HG03432 (cell line): Measurements from ENCODE around the gene ANXA7.
"Not testable (repeated sequence)": the region's sequence is repeated elsewhere in the genome, so short reads cannot be mapped to it uniquely, and the experiment has no call there.

Experiments
- ATAC-seq: cut with Tn5 transposase; IDR thresholded peaks from one replicate; pipeline ENCODE4 v1.9.1; 2021; ENCODE audit warnings: mild to moderate bottlenecking, moderate library complexity; ENCODE audit not compliant: unreplicated experiment

ANXA7 gene

DNA sequence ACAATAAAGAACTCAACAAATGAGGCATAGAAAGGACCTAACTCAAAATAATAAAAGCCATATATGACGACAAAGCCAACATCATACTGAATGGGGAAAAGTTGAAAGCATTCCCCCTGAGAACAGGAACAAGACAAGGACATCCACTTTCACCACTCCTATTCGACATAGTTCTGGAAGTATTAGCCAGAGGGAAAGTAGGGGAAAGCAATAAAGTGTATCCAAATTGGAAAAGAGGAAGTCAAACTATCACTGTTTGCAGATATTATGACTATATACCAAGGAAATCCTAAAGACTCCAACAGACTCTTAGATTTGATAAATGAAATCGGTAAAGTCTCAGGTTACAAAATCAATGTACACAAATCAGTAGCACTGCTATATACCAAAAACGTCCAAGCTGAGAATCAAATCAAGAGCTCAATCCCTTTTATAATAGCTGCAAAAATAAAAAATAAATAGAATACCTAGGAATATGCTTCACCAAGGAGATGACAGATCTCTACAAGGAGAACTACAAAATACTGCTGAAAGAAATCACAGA lies 4.8 kb downstream of the ANXA7 start:
- ATAC-seq = no peak

DNA sequence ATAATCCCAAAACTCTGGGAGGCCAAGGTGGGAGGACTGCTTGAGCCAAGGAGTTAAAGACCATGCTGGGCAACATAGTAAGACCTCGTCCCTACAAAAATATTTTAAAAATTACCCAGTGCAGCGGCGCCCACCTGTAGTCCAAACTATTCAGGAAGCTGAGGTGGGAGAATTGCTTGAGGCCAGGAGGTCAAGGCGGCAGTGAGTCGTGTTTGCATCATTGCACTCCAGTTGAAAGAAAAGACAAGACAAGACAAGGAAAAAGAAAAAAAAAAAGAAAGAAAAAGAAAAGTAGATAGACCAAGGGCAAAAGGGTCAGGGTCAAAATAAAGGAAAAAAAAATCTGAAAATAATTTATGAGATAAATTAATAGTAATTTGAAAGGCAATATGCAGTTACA lies 5.8 kb downstream of the ANXA7 start:
- no peak for ATAC-seq

DNA sequence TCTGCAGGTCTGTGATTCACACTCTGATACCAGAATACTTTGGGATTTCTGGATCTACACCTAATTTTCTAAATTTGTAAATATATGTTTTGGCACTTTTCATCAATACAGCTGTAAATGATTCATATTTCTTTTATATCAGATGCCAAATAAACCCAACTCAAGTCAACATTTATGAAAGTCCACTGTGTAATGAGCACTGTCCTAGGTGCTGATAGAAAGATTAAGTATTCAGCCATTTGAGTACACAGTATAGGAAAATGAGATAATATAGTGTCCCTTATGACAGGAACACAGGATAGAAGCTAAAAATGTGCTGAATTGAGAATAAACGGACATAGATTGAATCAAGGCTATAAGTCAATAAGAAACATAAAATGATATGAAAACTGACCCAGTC lies 6.4 kb downstream of the ANXA7 start:
- no peak for ATAC-seq

DNA sequence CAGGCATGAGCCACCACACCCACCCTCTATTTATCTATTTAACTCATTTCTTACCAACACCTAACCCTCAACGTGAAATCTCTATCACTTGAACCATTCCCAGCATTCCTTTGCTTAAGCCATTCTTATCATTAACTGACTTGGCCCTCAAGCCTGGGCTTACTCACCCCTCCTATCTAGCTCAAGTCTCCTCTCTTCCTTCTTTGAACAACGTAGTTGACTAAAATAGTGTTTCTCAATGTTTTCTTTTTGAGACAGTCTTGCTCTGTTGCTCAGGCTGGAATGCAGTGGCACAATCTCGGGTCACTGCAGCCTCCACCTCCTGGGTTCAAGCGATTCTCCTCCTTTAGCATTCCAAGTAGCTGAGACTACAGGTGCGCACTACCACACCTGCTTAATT lies 7.0 kb downstream of the ANXA7 start:
- no peak for ATAC-seq

DNA sequence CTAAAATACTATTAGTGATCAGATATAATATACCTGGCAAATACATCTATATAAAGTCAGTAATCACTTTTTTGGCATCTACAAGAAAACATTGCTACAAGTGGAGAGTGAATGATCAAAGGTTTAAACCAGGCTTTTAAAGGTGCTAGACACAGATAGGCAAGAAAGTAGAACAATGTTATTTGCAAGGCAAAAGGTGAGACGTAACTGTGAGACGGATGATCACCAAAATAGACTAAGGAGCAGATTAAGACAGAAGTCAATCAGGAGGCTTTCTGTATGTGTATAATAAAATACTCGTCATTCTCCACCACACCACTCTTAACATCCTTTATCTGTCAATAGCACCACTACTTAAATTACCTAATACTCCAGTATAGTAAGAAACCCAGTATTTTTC lies 8.3 kb downstream of the ANXA7 start:
- no peak for ATAC-seq

DNA sequence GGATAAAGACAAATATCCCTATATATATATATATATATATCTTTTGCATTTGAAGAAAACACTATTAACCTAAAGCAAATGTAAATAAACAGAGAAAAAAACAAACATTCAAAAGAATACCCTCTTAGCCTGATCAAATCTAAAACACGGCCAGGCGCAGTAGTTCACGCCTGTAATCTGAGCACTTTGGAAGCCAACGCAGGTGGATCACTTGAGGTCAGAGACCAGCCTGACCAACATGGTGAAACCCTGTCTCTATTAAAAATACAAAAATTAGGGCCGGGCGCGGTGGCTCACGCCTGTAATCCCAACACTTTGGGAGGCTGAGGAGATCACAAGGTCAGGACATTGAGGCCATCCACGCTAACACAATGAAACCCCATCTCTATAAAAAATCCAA lies 9.2 kb downstream of the ANXA7 start:
- ATAC-seq = no peak

DNA sequence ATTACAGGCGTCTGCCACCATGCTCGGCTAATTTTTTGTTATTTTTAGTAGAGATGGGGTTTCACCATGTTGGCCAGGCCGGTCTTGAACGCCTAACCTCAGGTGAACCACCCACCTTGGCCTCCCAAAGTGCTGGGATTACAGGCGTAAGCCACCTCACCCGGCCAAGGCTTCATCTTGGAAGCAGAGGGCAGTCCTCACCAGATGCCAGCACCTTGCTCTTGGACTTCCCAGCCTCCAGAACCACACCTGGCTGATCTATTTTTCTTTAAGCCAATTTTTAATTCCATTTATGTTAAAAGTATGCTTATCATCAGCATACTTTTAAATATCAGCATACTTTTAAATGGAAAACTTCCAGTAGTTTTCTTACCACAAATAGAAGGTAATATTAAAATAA lies 12.2 kb downstream of the ANXA7 start:
- ATAC-seq = no peak

DNA sequence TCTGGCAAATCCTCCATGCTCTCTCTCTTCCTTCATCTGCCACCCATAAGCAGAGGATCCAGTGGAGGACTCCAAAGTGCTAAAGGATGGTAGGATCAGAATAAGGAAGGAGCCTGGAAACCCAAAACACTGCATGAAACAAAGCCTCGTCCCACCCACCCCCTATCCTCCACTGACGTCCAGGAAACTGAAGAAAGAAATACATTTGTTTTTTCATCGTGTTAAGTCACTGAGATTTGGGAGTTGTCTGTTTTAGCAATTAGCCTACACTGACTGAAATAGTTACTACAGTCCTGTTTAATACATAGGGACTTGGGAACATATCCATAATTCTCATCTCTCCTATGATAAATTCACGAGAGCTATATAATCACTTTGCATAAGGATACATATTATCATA lies 14.8 kb downstream of the ANXA7 start:
- ATAC-seq = no peak

DNA sequence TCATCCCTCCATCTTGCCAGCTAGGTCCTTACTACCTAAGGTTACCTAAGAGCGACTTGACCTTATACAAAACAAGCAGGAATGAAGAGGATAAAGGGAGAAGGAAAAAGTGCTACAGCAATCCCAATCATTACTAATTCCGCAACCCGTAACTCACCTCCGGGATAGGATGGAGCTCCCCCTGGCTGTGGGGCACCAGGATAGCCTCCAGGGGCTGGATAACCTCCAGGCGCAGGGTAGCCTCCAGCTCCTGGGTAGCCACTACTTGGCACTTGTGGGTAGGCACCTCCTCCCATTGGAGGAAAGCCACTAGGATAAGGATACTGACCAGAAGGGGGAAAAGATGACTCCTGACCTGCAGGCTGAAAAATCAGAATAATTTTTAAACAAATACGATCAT lies 15.8 kb downstream of the ANXA7 start:
- ATAC-seq = no peak

DNA sequence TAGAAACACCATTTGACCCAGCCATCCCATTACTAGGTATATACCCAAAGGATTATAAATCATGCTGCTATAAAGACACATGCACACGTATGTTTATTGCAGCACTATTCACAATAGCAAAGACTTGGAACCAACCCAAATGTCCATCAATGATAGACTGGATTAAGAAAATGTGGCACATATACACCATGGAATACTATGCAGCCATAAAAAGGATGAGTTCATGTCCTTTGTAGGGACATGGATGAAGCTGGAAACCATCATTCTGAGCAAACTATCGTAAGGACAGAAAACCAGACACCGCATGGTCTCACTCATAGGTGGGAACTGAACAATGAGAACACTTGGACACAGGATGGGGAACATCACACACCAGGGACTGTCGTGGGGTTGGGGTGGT lies 19.5 kb downstream of the ANXA7 start:
- ATAC-seq = not testable (repeated sequence)

DNA sequence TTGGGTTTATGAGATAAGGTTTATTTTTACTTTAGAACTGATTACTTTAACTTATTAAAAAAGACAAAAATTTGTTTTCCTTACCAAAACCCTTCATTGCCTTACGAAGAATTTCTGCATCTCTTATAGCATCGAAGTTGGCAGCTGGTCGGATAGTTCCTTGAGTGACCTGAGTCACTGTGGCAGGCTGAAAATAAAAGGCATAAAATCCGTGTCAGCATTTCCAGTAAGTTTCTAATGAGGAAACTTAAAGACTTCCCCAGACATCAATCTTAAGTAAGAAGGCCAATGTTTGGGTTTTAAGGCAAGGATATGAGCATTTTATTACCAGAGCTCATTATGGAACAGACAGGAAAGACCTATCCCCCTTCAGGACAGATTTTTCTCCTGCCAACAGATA lies 25.6 kb downstream of the ANXA7 start:
- ATAC-seq = no peak

DNA sequence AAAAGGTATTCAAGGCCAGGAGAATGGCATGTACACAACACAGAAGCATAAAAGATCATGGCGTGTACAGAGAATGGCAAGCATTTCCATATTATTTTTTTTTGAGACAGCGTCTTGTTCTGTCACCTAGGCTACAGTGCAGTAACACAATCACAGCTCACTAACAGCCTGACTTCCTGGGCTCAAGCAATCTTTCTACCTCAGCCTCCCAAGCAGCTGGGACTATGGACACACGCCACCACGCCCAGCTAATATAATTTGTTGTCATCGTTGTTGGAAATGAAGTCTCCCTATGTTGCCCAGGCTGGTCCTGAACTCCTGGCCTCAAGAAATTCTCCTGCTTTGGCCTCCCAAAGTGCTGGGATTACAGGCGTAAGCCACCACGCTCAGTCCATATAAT lies 27.3 kb downstream of the ANXA7 start:
- ATAC-seq = no peak

DNA sequence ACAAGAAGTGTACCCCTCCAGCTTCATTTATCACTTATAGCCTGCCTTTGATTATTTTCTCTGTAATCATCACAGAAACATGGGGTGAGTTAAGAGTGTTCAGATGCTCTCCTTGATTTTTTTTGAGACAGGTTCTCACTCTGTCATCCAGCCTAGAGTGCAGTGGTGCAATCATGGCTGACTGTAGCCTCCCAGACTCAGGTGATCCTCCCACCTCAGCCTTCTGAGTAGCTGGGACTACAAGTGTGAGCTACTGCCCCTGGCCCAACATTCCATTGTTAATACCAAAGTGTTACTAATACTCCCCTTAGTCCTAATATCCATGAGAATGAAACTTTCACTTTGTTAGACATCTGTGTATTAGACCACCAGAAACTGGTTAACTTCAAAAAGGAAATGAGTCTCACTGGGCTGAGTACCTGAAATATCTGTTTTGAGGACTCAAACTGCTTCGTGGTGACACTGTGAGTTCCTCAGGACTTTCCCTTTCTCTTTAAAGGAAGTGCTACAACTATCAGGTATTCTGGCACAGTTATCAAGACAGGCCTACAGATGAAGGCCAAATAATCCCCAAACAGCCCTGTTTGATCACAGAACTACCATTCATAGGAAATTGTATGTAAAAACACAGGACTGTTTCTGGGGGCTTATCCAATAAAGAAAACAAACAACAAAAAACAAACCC lies 34.7 kb downstream of the ANXA7 start:
- no peak for ATAC-seq

DNA sequence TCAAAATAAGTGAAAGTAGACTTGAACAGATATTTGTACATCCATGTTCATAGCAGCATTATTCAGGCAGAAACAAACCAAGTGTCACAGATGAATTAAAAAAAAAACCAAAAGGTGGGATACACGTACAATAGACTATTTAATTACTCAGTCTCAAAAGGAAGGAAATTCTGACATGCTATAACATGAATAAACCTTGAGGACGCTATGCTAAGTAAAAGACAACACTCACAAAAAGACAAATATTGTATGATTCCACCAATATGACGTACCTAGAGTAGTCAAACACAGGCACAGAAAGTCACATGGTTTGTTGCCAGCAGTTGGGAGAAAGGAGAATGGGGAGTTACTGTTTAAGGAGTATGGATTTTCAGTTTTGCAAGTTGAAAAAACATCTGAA lies 37.2 kb downstream of the ANXA7 start:
- no peak for ATAC-seq

DNA sequence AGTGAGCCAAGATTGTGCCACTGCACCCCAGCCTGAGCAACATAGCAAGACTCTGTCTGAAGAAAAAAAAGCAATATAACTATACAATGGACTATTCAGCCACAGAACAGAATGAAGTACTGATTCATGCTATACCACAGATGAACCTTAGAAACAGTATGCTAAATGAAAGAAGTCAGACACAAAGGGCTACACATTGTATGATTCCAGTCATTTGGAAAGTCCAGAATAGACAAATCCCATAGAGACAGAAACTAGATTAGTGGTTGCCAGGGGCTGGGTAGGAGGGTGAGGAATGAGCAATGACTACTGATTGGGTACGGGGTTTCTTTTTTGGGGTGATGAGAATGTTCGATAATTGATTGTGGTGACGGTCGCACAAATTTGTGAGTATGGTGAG lies 45.6 kb downstream of the ANXA7 start:
- ATAC-seq = no peak

DNA sequence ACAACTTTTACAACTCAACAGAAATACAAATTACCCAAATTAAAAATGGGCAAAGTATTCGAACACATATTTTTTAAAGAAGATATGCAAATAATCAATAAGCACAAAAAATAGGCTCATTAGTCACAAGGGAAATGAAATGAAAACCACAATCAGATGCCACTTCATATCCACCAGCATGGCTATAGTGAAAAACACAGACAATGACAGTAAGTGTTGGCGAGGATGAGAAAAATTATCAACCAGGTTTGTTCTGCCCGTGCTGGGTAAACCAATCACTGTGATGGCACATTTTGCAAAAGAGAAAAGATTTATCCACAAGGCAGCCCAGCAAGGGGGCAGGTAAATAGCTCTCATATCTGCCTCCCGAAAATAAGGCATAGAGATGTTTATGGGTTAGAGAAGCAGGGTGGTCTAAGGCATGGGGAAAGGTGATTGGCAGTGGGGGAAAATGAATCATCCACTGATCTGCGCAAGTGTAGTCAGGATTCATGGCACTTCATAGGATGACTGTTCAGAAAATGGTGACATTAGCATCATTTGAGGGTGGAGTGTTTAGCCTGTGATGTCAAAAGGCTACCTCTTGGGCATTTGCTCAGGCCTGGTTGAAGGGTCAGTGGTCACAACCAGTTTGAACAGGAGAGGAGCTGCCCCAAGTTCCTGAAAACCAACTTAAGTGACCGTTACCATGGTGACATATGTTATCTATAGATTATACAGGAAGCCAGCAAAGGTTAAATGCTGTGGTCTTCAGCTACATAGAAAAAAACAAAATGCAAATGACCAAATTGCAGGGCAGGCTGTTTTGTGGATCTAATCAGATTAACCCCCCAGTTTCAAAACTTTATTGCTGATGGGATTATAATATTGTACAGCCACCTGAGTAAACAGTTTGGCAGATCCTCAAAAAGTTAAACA lies 47.2 kb downstream of the ANXA7 start:
- ATAC-seq = no peak

DNA sequence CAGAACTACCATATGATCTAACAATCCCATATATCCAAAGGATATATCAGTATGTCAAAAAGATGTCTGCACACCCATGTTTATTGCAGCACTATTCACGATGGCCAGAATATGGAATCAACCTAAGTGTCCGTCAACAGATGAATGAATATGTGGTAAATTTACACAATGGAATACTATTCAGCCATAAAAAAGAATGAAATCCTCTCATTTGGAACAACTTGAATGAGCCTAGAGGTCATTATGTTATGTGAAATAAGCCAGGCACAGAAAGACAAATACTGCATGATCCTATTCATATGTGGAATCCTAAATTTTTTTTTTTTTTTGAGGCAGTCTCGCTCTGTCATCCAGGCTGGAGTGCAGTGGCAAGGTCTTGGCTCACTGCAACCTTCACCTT lies 48.9 kb downstream of the ANXA7 start:
- no peak for ATAC-seq

DNA sequence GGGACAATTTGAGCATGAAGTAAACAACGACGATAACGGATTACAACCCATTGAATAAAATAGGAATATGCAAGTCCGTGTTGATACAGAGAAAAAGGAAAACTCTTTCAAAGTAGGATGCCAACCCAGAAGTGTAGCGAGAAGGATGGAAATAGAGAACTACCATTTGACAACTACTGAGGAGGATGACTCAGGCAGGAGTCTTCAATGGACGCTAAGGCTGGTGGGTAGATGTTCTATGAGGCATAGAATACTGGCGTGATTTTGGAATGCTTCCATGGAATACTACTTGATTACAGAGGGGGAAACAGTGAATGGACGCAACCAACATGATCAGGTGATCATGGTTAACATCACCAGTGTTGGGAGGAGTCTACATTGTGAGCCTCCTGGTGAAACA lies 54.4 kb downstream of the ANXA7 start:
- no peak for ATAC-seq

DNA sequence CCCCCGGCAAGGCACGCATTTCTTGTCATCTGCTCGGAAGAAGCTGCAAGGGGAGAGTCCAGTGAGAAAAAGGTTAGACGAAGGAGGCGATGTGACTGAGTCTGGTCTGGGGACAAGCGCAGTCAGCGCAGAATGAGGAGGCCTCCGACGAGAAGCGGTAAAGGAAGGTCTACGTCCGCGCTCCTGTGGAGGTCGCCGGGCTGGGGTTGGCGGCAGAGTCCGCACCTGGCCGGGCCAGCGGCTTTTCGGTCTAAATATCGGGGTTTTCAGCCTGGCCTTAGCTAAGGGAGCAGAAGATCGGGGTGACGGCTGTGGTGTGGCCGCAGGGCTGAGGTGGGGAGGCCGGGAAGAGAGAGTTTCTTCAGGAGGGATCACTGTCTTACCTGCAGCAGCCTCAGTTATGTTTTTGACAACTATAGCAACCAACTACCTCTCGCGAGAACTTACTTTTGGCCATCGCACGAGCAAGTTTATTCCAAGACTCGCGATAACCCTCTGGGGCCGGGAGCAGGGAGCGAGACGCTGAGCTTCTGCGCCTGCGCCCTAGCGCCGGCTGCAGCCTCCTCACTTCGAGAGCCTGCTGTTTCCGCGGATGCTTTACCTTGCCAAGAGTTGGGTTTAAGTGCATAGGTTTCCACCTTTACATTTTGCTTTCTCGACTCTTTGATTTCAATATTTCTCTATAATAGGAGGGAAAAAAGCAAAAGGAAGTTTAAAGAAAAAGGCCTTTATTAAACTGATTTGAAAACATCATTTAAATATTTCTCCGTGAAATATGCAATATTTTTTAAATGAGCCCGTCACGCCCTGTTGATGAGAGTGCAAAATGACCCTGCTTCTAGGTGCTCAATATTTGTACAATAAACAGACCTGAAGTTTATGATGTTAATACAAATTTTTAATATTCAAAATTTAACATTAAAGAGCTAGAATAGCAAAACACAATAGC lies 55.3 kb downstream of the ANXA7 start, which contains the start of gene CFAP70:
Gene CFAP70, minus strand, starts transcription at position 534 of the 949 bp plus-strand sequence. CDS start 4,068 bp downstream, outside the sequence.
- peak; percentile 87 for ATAC-seq

DNA sequence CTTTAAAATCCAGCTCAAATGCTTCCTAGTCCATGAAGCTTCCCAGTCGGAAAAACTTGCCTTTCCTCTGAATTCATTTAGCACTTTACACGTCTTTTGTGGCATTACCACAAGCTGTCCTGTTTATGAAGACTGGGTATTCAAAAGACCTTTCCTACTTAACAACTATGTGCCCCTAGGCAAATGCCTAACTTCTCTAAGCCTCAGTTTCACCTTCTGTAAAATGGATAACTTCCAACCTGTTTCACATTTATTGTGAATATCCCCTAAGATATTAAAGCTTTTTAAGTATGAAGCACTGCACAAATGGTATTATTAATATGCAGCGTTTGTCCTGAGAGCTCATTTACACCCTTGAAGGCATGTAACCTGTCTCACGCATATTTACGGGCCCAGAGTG lies 56.0 kb downstream of the ANXA7 start:
- ATAC-seq = no peak

DNA sequence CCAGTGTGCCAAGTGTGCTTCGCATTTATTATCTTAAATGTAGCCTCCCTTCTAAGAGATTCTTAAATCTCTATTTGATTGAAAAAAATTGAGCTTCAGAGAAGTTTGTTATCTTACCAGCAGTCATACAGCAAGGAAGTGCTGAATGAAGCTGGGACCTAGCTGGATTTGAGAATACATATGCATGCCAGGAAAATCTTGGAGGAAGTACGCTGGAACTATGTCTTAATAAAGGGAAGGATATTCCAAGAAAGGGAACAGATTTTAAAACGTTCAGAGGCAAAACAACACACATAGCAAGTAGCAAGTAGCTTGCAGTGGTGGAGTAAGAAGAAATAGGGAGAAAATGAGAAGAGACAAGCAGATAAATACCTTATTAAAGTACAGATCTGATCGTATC lies 56.7 kb downstream of the ANXA7 start:
- ATAC-seq = no peak
